Retina (tissue), 1 donor: ENCODE data around the gene CPNE7.

ENCODE experiments used
- DNase-seq: peaks from one replicate; pipeline ENCODE4 v3.0.0-alpha.2; 2016

Gene CPNE7

DNA sequence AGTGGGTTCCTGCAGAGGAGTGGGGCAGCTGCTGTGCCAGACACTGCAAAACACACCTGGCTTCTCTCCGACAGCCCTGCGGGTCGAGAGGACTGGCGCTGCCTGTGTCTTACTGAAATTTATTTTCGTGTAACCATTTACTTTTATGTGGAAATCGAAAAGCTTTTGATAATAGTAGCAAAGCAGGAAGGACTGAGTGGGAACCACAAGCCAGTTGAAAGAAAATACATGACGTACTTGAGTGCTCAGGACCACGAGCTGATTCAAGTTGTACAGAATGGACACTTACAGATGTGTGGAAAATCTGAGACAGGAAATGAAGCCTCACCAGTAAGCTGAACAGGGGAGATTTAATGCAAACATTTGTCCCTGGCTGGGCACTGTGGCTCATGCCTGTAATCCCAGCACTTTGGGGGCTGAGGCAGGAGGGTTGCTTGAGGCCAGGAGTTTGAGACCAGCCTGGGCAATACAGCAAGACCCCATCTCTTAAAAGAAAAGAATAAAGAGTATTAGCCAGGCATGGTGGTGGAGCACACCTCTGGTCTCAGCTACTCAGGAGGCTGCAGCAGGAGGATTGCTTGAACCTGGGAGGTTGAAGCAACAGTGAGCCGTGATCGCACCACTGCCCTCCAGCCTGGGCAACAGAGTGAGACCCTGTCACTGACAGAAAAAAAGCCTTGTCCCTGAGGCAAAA, 26.4 kb upstream of the CPNE7 start:
- no peak for DNase-seq

DNA sequence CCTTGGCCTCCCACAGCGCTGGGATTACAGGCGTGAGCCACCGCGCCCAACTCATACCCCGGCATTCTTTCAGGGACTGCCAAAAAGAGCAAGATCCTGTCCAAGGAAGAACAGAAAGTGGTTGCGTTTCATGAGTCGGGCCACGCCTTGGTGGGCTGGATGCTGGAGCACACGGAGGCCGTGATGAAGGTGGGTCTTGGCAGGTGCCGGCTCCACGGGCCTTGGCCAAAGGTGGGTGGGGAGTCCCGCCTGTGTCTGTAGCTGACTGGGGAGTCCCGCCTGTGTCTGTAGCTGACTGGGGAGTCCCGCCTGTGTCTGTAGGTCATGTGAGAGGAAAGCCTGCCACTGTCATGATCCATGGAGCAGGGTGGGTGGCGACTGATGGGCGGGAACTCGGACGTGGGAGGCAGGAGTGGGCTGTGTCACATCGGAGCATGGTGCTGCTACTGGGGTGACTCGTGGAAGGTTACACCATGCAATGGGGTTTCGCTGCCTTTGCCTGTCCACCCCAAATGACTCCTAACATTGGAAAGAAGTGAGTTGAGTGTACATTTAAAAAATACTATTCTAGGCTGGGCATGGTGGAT, 25.0 kb upstream of the CPNE7 start:
- DNase-seq: no peak

DNA sequence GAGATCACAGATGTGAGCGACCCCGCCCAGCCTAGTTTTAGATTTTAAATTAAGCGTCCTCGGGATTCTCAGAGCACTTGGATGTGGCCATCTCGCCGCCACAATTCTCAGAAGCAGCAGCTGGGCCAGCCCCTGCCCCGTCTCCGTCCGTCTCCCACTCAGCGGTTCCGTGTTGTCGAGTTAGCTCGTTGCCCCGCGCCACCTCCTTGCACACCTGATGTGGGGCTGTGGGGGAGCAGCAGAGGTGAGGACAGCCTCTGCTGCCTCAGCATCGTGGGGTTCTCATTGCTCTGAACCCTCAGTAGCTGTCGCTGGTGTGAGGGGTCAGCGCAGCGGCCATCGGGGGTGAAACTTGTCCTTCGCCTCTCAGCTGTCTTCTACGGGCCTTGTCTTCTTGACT, 23.2 kb upstream of the CPNE7 start:
- DNase-seq: no peak

DNA sequence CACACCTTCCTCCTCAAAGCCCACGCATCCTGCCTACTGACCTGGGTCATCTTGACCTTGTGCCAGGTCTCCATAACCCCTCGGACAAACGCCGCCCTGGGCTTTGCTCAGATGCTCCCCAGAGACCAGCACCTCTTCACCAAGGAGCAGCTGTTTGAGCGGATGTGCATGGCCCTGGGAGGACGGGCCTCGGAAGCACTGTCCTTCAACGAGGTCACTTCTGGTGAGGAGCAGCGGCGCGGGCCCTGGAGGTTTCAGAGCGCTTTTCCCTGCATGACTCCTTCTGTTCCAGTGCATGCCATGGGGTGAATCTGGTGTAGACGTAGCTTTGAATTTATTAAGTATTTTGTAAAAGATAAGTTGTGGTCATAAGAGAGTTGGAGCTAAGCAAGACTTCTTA, 22.6 kb upstream of the CPNE7 start:
- no peak for DNase-seq

DNA sequence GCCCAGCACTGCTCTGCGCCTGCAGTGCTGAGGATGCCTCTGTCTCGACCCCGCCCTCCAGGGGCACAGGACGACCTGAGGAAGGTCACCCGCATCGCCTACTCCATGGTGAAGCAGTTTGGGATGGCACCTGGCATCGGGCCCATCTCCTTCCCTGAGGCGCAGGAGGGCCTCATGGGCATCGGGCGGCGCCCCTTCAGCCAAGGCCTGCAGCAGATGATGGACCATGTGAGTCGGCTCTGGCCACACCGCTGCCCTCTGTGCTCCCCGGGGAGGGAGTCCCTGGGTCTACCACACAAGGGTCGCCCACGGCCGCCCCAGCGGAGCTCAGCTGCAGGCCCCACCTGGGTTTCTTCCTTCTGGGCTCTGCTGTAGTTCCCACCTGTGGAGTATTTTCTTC, 21.8 kb upstream of the CPNE7 start:
- DNase-seq: no peak

DNA sequence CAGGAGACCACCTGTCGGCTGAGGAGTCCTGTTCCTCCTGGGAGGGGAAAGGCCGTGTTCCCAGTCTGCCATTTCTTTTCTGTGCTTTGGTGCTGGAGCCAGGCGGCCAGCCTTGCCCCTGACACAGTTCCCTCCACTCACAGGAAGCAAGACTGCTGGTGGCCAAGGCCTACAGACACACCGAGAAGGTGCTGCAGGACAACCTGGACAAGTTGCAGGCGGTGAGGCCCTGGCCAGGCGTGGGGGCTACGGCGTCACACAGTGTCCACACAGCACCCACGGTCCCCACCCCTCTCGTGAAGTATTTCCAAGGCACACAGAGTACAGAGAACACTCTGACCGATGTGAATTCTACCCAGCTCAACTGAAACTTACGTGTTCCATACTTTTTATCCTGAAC, 21.2 kb upstream of the CPNE7 start:
- DNase-seq: no peak

DNA sequence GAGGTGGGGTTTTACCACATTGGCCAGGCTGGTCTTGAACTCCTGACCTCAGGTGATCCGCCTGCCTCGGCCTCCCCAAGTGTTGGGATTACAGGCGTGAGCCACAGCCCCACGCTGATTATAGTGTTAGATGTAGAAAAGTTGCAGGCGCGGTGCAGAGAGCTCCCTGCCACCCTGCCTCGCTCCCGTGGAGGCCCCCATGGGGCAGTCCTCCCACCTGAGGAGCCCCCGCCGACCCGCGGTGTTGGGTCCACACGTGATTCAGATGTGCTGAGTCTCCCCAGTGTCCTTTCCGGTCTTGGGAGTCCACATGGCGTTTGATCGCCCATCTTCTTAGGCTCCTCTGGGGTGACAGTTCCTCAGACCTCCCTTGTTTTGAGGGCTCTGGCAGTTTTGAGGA, 20.3 kb upstream of the CPNE7 start:
- no peak for DNase-seq

DNA sequence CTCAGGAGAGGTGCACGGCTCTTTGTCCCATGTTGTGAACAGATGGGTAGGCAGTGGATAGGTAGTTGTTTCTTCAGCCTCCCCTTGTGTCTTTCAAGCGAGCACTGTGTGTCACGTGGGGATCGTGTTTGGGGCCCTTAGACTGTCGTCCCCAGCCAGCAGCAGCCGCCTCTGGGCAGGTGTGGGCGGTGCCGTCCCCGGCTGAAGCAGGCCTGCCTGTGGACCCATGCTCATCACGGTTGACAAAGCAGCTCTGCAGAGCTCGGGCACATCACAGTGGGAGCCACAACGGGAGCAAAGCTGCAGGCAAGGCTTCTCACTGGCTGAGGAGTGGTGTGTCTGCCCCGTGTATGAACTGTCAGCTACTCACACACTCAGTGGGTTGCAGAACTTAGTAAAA, 19.8 kb upstream of the CPNE7 start:
- no peak for DNase-seq

DNA sequence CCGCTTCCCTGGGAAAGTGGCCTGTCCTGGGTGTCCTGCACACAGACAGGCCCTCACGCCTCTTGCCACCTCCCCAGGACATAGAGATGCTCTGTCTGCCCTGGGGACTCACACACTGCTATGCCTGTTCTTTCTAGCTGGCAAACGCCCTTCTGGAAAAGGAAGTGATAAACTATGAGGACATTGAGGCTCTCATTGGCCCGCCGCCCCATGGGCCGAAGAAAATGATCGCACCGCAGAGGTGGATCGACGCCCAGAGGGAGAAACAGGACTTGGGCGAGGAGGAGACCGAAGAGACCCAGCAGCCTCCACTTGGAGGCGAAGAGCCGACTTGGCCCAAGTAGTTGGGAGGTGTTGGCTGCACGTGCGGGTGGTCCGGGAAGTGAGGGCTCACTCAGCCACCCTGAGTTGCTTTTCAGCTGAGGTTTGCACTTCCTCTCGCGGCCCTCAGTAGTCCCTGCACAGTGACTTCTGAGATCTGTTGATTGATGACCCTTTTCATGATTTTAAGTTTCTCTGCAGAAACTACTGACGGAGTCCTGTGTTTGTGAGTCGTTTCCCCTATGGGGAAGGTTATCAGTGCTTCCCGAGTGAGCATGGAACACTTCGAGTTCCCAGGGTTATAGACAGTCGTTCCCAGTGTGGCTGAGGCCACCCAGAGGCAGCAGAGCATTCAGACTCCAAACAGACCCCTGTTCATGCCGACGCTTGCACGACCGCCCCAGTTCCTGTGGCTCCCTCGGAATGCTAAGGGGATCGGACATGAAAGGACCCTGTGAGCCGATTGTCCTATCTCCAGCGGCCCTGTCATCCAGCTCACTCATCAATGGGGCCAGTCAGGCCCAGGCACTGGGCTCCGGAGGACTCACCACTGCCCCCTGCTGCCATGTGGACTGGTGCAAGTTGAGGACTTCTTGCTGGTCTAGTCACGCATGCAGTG, 18.5 kb upstream of the CPNE7 start:
- DNase-seq: peak; percentile 77

DNA sequence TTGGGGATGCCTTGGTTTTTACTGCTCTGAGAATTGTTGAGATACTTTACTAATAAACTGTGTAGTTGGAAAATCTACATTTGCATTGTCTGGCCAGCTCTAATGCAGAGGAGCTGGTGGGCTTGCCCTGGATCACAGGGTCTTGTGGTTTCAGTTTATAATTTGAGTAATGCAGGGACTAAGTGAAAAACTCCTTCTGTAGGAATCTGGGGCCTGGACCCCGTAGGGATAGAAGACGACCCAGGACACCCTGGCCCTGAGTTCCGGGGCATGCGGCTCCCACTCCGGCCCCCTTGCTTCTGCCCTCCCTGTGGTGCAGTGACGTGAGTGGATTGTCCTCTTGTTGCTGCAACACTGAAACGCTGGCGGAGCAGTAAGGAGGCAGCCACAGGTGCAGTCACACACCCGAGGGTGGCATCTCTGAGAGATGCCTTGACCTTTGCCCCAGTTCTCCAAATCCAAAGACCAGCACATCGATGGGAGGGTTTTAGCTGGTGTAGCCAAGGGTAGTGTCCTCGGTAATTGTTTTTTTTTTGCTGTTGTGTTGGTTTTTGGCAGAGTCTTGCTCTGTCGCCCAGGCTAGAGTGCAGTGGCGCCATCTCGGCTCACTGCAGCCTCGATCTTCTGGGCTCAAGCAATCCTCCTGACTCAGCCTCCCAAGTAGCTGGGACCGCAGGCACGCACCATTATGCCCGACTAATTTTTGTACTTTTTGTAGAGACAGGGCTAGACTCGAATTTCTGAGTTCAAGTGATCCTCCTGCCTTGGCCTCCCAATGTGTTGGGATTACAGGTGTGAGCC, 17.7 kb upstream of the CPNE7 start:
- no peak for DNase-seq

DNA sequence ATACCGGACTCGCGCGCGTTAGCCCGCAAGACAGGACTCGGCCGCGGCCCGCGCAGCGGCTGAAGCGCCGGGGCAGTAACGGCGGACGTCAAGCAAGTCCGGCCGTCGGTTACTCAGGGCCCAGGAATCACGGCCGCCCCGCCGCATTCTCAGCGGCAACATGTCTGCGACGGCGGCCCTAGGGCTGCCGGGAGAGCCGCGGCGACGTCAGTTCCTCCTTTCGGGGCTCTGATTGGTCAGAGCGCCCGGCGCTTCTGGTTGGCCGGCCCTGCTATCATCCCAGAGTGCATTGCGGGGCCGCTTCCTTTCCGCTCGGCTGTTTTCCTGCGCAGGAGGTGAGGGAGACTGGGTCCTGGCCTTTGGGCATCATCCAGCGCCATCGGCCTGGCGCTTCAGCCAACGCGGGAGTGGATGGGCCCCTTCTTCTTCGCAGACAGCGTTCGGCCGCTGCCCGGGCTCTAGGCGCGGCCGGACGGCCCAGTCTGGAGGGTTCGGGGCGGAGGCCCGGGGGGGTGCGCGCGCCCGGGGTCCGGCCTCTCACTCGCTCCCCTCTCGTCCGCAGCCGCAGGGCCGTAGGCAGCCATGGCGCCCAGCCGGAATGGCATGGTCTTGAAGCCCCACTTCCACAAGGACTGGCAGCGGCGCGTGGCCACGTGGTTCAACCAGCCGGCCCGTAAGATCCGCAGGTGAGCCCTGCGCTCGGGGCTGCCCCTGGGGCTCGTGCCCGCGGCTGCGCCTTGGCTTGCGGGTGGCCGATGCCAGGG, 15.0 kb upstream of the CPNE7 start, which contains the start of gene RPL13:
RPL13 (plus strand) TSS at position 305 of the 764 bp plus-strand sequence; CDS start at position 583, 278 bp downstream.
- peak; percentile 98 for DNase-seq

DNA sequence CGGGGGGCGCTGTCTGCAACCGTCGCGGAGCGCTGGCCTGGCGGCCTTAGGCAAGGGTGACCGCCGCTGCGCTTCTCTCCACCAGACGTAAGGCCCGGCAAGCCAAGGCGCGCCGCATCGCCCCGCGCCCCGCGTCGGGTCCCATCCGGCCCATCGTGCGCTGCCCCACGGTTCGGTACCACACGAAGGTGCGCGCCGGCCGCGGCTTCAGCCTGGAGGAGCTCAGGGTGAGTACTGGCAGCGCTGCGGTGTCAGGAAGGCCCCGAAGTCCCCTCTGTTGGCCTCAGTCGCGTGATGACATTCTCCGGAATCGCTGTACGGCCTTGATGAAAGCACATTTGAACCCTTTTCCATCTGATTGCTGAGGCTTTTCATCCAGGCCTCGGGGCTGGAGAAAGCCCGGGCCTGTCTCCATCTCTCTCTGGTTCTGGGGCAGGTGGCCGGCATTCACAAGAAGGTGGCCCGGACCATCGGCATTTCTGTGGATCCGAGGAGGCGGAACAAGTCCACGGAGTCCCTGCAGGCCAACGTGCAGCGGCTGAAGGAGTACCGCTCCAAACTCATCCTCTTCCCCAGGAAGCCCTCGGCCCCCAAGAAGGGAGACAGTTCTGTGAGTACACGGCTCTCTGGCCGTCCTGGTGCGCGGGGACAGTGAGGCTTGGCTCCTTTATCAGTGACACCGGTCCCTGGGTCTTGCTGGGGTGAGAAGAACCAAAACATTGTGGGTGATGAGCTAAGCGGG, 14.2 kb upstream of the CPNE7 start:
- no peak for DNase-seq

DNA sequence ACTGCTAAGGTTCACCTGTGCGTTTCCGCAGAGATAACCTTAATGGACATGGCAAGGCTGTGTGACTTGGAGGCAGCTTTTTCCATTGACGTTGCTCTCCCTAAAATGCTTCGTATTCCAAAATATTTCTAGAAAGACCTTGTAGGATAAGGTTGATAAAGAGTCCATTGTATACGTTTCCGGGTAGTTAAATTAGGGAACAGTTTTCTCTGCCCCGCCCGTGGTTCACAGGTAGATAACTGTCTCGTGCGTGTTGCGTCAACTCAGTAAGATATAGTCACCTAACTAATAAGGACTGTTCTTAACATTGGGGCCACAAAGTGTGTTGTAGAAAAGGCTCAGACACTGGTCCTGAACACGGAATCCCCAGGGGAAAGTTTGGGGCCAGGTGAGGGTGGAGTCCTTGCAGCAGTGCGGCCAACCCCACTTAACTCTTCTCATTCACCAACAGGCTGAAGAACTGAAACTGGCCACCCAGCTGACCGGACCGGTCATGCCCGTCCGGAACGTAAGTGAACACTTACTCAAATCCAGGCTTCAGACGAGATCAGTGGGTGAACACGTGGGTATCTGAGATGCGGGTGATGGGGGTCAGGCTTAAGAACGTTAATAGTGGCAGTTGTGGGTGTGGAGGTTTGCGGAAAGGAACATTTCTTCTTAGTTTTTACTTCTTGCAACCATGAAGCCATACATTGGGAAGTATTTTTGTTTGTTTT, 13.5 kb upstream of the CPNE7 start:
- no peak for DNase-seq

DNA sequence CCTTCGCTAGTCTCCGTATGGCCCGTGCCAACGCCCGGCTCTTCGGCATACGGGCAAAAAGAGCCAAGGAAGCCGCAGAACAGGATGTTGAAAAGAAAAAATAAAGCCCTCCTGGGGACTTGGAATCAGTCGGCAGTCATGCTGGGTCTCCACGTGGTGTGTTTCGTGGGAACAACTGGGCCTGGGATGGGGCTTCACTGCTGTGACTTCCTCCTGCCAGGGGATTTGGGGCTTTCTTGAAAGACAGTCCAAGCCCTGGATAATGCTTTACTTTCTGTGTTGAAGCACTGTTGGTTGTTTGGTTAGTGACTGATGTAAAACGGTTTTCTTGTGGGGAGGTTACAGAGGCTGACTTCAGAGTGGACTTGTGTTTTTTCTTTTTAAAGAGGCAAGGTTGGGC, 12.6 kb upstream of the CPNE7 start:
- DNase-seq: no peak

DNA sequence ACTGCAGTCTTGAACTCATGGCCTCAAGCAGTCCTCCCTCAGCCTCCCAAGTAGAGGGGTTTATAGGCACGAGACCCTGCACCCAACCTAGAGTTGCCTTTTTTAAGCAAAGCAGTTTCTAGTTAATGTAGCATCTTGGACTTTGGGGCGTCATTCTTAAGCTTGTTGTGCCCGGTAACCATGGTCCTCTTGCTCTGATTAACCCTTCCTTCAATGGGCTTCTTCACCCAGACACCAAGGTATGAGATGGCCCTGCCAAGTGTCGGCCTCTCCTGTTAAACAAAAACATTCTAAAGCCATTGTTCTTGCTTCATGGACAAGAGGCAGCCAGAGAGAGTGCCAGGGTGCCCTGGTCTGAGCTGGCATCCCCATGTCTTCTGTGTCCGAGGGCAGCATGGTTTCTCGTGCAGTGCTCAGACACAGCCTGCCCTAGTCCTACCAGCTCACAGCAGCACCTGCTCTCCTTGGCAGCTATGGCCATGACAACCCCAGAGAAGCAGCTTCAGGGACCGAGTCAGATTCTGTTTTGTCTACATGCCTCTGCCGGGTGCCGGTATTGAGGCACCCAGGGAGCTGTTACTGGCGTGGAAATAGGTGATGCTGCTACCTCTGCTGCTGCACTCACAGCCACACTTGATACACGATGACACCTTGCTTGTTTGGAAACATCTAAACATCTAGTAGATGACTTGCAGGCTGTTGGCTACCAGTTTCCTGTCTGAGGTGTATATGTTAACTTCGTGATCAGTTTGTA, 11.7 kb upstream of the CPNE7 start:
- DNase-seq: no peak

DNA sequence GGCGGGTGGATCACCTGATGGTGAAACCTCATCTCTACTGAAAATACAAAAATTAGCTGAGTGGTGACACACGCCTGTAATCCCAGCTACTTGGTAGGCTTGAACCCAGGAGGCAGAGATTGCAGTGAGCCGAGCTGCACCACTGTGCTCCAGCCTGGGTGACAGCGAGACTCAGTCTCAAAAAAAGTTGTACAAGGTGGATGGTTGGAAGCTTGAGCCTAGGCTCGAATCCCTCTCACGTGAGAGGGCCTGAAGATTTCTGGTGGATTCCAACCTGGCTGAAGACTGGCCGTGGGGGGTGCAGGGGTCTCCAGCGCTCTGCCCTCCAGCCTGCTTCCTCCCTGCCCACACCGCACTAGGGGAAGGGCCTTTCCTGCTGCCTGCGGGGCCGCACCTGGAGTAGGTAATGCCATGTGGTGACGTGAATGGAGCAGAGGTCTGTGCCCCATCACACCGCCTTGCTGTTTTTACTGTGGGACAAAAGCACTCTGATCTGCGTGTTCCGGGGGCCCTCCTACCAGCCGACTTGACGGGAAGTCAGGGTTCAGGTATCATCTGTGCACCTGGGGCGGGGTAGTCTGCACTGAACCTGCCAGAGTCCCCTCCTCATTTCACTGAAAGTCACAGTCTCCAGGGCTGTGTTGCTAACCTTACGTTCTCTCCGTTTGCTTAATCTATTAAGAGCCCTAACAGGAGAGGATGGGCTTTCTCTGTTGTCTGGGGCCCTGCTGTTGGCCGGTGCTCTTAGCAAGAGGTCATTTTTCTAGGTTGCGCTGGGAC, 10.9 kb upstream of the CPNE7 start:
- DNase-seq: no peak

DNA sequence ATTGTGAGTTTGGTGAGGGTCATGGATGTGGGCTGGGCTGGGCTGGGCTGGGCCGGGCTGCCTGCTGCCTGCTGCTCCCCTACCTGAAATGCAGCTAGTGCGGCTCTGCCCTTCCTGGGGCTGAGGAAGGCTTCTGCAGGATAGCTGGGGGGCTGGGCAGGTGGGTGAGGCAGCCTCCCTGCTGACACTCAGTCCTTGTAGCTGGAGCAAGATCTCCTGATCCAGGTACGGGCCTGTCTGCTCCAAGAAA, 10.4 kb upstream of the CPNE7 start:
- DNase-seq: no peak

DNA sequence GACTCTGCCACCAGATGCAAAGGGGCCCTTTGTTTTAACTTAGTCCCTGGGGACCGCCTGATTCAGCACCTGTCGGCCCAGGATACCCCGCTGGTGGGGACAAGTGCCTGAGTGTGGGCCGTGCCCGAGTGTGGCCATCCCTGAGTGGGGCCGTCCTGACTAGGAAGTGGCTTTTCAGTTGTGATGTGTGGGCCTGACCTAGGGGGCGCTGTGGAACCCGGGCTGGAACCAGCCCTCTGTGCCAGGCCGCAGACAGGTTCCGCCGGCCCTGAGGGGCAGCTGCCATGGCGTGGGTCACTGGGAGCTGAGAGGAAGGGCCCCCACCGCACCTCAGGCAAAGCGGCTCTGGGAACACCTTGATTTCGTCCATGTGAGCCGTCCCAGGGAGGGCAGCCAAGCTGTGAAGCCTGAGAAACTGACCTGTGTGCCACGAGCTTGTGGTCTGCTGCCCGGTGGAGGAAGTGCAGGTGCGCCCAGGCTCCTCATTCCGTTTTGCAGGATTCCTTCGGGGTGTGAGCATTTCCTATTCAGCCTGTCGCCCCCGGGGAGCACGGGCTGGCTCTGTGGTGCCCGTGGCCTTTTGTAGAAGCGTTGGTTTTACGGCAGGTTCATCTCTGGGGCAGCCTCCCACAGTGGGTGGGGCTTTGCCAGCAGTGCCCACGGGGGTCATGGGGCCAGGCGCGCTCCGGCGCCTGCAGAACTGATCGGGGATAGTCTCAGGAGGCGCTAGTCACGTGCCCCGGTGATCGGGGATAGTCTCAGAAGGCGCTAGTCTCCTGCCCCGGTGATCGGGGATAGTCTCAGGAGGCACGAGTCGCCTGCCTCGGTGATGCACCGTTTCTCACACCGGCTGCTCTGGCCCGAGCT, 9.8 kb upstream of the CPNE7 start:
- peak; percentile 78 for DNase-seq
